Stimulated activated CD8-positive, alpha-beta memory T cell treated with anti-CD3 and anti-CD28 coated beads, Interleukin-12 subunit alpha, Interleukin-12 subunit beta, amount 100 ng/mL, for 24 hours (primary cell): ENCODE results near the gene GALNS.
"Not testable (repeated sequence)": the region's sequence is repeated elsewhere in the genome, so short reads cannot be mapped to it uniquely, and the experiment has no call there.

Source experiments
- DNase-seq: peaks from one replicate; pipeline ENCODE4 v3.0.0-alpha.2; 2020; ENCODE audit errors: extremely low read depth

The GALNS gene

GRCh38 chr16:88805340-88805715 is 51.4 kb downstream of the GALNS start:
- no peak for DNase-seq

DNA sequence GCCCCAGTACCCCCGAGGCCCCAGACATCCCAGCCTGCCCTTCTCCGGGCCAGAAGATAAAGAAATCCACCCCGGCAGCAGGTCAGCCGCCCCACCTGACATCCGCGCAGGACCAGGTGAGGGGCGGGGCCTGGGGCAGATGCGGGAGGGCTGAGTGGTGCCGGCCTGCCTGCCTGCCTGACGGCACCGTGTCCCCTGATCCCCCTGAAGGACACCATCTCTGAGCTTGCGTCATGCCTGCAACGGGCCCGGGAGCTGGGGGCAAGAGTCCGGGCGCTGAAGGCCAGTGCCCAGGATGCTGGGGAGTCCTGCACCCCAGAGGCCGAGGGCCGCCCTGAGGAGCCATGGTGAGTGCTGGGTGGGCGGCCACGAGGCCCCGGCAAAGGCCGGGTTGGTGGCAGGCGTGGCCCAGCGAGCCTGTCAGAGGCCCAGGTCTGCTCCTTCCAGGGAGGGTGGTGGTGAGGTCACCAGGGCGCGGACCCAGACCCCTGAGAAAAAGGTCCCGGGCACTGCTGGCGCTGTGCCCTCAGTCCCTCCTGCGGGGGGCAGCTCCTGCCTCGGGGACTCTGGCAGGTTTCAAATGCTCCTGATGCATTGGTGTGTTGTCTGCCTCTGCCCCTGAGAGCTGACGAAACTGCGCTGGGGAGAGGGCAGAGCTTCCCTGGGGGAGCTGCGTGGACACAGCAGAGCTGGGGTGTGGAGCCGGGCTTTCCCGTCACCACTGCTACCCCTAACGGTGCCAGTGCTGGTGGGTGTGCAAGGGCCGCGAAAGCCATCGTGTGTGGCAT is 52.0 kb downstream of the GALNS start:
- no peak for DNase-seq

DNA sequence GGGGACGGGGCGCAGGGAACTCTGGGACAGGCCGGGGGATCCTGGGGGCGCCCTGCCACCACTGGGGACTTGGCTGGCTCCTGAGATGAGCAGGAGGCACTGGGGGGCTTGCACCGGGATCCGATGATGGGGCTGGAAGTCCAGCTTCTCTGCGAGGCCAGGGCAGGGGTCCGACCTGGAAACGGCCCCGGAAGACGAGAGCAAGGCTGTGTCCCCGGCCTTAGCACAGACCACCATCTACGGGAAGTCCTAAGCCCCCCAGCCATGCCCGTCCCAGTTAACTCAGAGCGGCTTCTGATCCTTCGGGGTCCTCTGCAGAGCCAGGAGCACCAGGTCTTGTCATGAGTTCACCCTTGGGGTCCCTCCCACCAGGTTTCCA is 52.6 kb downstream of the GALNS start:
- DNase-seq, result no peak

- no peak for DNase-seq
These were observed 53.3 kb downstream of the GALNS start, which contains the start of gene CDT1 for GRCh38 chr16:88803264-88803987. Gene CDT1 (plus strand): TSS chr16:88803789. CDS start chr16:88803832, 43 bp downstream.

- no peak for DNase-seq
These were observed 56.5 kb downstream of the GALNS start for GRCh38 chr16:88800277-88800592.

DNA sequence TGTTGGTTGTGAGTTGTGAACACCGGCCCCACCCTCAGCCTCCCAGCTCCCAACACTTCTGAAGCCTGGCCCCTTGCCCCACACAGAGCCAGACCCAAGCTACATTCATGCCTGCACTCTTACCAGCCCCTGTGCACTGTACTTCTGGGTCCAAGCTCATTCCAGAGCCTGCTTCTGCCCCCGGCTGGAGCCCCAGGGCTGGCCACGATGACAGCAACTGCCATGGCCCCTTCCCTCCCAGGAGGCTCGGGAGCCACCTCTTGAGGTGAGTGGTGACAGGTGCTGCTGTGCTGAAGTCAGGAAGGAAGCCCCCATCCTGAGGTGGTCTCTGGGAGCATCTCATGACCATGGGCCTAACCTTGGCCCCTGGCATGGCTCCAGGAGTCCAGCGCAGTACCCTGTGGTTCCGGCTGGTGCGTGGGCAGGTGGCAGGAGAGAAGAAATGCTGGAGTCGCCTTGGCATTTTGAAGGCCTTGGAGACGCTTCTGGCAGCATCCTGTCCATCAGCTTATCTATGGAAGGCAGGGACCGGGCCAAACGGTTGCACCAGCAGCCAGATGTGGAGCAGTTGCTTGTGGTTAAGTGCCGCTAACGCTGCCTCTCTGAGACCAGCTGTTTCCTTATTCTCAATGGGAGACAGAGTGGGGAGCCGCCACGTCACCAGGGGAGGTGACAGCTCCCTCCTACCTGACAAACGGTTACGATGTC is 57.0 kb downstream of the GALNS start:
- DNase-seq, result no peak

DNA sequence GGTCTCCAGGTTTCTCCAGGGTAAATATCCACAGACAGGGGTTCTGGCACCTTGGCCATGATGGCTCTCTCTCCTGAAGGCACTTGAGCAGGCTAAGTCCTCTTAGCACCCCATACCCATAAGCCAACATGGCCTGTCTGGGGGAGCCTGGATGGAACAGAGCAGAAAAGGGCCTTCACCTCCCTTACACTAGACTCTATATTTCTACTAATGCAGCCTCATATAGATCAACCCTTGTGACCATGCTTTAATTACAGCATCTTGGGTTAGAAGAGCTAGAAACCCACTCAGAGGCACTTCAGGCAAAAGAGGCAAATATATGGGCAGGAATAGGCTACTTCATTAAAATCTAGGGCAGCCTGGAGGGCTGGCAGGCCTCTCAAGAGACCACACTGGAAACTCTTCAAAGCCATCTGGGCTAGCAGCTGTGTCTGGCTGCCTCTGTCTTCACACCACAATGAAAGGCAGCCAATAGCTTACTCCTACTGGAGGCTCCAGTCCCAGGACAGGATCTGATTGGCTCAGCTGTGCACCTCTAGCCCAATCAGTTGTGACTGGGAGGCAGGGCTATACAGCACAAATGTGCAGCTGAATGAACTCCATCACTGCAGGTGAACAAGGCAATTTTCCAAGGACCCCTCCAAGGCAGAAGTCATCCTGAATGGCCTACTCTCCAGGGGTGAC is 57.8 kb downstream of the GALNS start:
- no peak for DNase-seq

GRCh38 chr16:88798073-88798472 is 58.7 kb downstream of the GALNS start:
- no peak for DNase-seq

GRCh38 chr16:88796278-88796677 is 60.5 kb downstream of the GALNS start:
- no peak for DNase-seq

- DNase-seq, result no peak
These were observed 63.3 kb downstream of the GALNS start for GRCh38 chr16:88793251-88793954.

DNA sequence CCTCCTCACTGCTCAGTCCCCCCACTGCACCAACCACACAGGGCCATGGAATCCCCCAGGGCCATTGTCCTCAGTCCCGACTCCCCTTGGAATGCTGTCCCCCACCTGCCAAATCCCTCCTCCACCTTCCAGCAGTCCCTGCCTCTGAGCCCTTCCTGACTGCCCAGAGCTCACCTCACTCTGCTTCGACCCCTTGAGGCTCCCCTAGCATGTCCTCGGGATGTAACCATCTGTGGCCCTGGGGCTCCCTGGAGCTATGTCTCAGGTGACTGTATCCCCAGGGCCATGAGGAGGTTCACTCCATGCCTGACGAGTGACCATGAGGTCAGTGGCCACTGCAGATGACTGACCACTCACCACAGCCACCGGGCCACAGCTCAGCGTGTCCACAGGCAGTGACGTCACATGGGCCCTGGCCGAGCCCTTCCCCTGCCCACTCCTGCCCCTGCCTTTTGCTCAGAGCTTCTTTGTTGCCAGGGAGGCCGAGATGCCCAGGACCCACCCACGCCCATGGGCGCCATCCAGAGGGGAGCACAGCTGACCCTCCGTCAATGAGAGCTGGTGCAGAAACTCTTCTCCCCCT is 64.0 kb downstream of the GALNS start:
- DNase-seq, result no peak

- DNase-seq, result no peak
These were observed 64.6 kb downstream of the GALNS start for GRCh38 chr16:88792078-88792550.

DNA sequence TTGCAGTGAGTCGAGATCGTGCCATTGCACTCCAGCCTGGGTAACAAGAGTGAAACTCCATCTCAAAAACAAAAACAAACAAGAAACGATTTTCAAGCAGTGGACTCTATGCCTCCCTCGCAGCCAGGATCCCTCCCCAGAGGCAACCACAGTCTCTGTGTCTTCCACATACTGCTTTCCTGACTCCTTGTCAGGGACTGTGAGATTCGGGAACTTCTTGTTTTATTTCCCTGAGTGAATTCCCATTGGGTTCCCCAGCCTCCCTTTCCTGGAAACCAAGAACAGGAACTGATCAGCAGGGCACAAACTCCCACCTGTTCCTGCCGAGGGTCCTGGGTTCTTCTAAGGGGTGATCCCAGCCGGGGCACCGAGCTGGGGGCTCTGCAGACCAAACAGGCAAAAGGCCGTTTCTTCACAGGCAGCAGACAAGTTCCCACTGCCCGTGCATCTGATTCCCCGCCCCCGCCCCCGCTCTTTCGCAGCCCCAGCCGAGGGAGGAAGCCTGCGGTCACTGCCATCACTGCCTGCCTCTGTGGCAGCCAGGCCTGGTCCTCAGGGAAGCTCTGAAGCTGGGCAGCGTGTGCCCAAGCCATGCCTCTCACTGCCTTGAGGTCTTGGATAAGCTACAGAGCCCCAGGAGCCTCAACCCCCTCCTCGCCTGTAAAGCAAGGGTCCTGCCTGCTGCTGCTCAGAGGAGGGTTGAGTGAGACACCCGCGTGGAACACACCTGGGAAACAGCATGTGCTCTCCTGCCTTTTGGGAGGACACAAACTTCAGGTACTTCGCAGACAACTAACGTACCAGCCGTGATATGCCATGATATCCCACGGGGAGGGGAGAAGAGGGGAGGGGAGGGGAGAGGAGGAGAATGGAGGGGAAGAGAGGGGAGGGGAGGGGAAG is 66.2 kb downstream of the GALNS start:
- DNase-seq, result no peak

GRCh38 chr16:88789594-88789993 is 67.2 kb downstream of the GALNS start:
- DNase-seq, result no peak

GRCh38 chr16:88788749-88789148 is 68.0 kb downstream of the GALNS start:
- not testable (repeated sequence) for DNase-seq

DNA sequence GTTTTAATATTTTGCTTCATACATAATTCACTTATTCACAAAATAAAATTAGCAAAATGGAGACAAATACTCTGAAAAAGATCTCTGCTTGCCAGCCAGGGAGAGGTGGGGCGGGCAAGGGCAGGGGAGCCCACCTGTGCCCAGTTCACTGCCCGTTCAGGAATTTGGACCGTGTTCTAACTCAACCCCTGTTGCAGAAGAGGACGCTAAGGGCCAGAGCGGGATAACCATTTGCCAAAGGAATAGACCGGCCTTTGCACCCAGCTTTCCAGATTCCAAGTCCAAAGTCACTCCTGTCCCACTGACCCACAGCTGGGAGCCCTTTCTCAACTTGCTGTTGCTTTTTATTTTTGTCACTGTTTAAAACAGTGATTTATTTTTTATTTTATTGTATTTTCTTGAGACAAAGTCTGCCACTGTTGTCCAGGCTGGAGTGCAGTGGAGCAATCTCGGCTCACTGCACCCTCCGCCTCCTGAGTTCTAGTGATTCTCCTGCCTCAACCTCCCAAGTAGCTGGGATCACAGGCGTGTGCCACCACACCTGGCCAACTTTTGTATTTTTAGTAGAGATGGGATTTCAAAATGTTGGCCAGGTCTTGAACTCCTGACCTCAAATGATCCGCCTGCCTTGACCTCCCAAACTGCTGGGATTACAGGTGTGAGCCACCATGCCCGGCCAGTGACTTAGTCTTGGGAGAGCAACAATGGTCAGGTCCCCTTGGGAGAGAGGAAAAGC is 69.0 kb downstream of the GALNS start:
- no peak for DNase-seq

- DNase-seq, result no peak
These were observed 71.4 kb downstream of the GALNS start, which contains the start of gene PIEZO1 for GRCh38 chr16:88785106-88785924. Gene PIEZO1 (minus strand): TSS chr16:88785220. CDS start chr16:88784964, 256 bp downstream.

GRCh38 chr16:88784856-88785105 is 72.0 kb downstream of the GALNS start:
- no peak for DNase-seq
